Stimulated activated CD4-positive, alpha-beta T cell treated with anti-CD3 and anti-CD28 coated beads, TNF-alpha, amount 100 ng/mL, for 24 hours (primary cell): ENCODE results near the gene FCN2.

Experiments used
- DNase-seq, 3 experiments: peaks; one replicate each; pipeline ENCODE4 v3.0.0-alpha.2; 2020; ENCODE audit warnings: low read depth in 3 of 3

The FCN2 gene

DNA sequence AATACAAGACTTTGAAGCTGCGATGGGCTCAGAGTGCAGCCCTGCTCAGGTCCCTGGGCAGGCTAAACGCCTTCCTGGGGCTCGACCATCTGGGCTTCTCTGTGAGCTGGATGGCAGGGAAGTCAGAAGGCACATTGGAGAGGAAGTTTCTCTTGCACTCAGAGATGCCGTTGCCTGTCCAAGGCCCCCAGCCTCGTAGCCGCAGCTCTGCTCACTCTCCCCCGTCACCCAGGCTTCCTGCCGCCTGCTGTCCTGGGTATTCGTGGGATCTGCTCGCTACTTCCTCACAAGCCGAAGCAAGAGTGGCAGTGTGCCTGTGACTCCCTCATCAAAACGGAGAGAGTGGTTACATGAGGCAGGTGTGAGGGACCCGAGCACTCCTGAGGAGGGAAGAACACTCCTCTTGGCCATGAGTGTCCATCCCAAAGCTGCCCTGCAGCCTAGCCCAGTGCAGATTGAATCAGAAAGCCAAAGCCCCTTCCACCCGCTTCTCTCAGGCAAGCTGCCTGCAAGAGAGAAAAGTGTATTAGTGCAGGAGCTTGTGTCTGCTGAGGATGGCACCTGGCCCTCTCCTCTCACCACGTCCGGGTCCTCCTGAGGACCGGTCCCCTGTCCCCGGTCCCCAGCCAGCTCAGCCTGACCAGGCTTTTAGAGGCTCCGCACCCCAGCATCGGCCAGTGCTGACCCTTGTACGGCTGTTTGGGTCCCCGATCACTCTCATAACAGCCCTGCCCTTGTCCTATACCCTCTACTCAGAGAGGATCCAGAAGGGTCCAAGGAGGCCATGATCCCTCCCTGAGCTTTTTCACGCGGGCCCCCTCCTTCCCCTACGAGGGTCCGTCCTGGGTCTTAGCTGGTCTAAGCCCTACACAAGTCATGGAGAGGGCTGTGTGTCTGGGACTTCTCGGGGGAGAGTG lies 7.3 kb downstream of the FCN2 start:
- no peak for DNase-seq

DNA sequence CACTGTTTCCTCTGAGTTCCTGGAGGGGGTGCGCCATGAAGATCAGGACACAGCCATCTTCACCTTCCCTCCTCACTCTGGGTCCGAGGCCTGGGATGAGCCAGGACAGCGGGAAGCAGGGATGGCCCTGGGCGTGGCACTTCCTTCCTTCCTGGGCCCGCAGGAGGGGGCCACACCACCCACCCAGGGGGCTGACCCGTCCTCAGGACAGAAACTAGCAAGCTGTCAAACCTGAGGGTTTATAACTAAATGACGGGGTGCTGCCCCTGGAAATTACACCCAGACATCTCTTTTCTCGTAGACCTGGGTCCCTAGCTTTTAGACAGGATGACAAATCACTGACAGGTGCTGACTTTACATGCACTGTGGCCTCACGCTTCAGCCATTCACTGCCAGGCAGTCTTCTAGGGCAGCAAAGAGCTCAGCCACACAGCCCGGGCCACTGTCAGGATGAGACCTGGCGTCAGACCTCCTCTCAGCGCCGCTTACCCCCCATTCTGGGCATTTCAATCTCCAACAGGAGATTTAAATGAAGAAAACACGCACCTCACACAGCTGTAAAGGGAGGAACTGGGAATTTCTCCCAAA lies 8.1 kb downstream of the FCN2 start:
- DNase-seq: no peak

DNA sequence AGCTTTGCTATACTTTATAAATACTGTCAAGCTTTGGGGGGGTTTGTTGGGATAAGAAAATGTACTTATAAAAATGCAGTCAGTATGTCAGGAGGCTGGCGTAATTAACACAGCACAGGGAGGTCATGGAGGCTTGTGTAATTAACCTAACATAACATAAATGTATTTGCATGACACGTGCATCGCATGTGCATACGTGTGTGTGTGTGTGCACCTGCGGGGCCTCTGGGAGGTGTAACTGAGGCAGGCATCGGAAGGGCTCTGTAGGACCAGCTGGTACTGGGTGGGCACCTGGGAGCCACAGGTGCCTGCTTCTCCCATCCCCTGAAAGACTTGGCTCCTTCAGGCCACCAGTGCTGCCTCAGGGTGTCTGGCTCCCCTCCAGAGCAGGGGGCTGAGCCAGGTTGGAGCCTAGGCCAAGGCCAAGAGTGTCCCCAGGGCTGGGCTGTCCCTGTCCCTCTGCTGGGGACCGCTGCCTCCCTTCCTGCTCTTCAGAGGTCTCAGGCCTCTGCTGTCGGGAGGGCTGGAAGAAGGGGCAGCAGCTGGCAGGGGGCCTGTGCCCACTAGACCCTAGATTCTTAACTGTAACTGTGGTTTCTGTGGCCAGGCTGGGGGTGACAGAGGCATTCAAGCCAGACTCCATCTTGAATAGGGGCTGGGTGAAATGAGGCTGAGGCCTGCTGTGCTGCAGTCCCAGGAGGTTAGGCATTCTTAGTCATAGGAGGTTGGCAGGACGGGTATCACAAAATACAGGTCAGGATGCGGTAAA lies 9.0 kb downstream of the FCN2 start:
- no peak for DNase-seq

DNA sequence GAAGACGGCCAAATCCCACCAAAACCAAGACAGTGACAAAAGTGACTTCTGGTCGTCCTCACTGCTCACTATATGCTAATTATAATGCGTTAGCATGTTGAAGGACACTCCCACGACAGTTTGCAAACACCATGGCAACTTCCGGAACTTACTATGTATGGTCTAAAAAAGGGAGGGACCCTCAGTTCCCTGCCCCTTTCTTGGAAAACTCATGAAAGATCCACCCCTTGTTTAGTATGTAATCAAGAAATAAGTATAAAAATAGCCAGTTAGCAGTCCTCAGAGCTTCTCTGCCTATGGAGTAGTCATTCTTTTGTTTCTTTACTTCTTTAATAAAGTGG lies 9.5 kb downstream of the FCN2 start:
- no peak for DNase-seq

DNA sequence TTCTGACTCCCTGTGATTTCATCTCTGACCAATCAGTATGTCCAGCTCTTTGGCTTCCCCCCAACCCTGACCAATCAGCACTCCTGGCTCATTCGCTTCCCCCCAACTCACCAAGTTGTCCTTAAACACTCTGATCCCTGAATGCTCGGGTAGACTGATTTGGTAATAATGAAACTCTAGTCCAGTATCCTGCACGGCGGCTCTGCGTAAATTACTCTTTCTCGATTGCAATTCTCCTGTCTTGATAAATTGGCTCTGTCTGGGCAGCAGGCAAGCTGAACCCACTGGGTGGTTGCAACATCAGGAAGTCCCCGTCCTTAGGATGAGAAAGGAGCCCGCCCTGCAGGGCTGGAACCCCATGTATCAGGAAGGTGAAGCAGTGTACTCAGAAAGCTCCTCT lies 10.4 kb downstream of the FCN2 start:
- DNase-seq: no peak

DNA sequence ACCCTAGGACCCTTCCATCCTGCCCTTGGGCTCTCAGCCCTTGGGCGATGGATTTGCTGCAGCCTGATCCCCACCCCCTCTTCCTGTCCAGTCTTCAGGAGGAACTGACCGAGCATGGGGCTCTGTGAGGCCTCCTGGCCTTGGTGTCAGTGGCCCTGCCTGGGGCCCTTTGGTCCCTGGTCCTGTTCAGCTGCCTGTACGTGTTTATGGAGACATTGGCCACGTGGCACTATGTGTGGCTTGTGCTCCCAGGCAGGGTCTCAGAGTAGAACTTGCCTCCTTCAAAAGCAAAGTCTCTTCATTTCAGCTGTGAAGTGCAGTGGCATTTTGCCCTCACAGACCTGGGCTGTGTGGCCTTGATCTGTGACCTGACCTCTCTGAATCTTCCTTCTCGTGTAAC lies 11.1 kb downstream of the FCN2 start:
- DNase-seq: no peak

DNA sequence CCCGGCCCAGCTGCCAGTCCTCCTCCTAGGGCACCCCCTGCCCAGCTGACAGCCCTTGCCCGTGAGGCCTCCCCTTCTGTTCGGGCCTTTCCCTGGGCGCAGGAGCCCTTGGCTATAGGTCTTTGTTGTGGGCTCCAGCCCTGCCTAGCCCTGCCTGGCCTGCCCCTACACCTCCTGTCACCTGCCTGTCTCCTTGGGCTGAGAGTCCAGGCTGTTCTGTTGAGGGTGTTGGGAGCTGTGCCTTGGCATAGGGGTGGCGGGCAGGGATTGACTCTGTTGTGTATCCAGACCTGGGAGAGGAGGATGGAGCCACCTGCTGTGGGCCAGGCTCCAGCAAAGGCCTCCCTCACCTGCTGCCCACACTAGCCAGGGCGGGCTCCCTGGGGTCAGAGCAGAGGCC lies 11.6 kb downstream of the FCN2 start:
- DNase-seq: no peak

DNA sequence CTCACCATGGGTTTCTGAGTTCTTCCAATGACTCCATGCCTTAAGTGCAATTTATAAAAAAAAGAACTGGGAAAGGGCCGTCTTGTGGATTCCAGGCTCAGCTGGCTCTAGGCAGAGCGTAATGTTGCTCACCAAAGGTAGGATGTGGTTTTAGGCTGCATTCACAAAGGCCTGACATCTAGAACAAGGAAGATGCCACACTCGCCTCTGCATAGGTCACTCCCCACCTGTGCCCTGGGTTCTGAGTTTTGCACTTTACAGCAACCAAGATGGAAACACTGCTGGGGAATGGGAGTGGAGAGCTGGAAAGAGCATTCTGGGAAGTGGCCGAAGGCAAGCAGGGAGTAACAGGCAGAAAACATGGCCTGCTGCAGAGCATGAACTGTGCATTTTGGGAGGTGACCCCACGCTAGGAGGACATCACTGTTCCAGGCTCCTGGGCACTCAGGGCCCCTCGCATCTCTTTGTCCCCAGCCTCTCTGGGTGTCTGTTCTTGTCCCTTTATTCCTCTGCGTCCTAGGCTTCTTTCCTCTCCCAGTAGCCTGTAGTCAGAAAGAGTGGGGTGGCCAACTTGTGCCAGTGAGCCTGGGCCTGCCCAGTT lies 12.3 kb downstream of the FCN2 start:
- DNase-seq: no peak

DNA sequence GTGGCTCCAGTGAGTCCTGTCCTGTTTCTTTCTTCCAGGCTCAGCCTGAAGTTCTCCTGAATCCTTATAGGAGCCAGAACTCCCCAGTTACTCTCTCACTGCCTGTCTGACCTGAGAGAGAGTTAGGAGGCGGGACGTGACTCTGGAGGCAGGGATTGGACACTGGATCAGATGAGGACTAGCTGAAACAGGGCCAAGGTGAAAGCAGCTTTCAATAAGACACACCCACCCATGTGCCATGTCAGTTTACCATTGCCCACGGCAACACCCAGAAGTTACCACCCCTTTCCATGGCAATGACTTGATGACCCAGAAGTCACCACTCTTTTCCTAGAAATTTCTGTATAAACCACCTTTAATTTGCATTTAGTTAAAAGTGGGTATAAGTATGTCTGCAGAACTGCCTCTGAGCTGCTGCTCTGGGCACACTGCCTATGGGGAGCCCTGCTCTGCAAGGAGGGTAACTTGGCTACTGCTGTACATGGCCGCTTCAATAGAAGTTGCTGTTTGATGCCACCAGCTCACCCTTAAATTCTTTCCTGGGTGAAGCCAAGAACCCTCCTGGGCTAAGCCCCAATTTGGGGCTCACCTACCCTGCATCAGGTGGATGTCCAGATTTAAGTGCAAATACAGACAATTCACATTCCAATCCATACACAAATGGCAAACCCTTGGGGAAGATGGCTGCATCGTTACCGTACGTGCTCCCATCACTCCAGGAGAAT lies 13.7 kb downstream of the FCN2 start:
- no peak for DNase-seq

DNA sequence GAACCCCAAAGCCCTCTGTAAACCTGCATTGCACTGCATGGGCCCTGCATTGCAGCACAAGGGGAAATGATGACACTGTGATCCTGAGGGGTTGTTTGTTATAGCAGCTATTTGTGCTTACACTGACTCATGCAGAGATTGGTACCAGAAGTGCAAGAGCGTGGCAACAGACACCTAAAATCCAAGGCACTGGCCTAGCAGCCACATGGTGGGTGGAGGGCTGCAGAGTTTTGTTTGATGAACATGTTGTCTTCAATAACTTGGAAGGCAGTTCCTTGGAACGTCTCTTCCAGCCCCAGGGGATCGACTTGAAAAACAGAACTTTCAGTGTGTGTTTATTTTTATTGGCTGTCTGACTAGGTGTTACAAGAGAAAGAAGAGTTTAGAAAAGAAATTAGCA lies 14.5 kb downstream of the FCN2 start:
- DNase-seq: no peak

DNA sequence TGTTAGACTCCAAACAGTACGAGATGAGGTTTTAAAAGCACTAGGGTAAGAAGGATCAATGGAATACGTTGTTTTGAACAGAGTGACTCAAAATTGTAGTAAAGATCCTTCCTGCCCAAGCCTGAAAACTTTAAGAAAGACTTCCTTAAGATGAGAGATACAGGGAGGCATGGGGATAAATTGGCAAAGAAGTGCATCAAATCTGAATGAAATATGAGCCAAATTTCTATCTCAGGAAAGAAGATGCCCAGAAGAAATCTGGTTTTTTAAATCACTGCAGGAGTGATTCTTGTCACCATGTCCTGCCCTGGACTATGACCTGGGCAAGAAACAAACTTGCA lies 14.9 kb downstream of the FCN2 start:
- DNase-seq: no peak

DNA sequence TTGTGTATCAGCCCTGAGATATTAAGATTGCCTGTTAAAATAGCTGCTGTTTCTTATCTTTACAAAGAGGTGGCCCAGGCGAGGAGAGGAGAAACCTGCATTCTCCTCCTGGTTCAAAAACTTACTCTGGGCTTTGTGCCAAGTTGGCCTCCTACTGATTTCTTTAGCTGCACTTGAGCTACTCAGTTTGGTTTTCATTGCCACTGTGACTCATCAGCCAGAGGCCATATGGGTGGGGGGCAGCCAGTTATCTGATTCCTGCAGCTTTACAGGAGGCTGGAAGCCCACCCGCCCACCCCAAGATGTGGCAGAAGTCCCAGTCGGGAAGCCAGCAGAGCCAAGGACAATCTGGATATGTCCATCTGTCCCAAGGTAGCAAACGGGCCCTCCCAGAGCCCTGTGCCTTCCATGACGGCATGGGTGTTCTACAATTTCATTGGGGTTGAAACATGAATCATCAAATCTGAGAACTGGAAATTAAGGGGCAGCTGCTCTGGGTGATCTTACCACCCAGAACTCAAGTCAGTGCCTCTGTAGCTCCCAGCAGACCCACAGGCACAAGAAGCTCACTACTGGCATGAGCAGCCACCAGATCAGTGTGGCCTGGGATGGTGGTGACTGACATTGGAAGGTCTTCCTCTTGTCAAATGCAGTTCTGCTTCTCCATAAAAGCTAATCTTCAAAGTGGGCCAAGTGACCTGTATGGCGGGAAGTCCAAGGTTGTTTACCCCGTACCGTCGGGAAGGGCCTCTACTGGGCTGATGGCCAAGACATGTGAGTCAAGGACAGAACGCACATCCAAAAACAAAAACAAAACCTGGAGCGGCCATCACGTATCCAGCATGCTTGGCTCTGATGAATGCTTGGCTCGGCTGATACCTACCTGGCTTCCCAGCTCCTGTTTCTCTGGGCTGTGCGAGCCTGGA lies 15.6 kb downstream of the FCN2 start:
- no peak for DNase-seq

DNA sequence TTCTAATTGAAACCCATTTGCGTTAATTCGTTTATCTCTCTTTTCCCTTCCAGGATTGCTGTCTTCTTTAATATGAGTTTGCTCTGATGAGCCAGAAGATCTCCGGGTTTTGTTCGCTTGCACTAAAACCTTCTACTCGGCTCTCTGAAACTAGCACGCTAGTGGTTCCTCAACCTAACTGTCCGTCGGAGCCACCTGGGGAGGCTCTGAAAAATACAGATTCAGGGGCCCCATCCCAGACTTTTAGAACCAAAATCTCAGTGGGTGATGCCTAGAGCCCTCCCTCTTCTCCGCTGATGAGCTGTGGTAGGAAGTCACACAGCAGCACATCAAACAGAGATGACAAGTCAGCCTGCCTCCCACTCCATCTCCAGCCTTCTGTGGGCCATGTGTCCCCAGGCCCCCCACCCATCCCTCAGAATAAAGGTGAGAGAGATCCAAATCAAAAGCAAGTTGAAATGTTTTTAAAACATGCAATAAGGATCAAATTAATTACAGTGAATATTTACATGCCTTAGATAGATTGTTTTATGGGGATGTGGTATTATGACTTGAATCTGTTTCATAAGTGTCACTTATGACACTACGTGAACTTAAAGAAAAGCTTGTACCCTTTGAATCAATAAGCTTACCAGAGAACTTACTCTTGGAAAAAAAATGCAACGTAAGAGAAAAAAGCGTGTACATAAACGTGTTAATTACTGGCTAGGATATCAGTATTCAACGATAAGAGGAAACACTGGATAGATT lies 16.4 kb downstream of the FCN2 start:
- DNase-seq: no peak

DNA sequence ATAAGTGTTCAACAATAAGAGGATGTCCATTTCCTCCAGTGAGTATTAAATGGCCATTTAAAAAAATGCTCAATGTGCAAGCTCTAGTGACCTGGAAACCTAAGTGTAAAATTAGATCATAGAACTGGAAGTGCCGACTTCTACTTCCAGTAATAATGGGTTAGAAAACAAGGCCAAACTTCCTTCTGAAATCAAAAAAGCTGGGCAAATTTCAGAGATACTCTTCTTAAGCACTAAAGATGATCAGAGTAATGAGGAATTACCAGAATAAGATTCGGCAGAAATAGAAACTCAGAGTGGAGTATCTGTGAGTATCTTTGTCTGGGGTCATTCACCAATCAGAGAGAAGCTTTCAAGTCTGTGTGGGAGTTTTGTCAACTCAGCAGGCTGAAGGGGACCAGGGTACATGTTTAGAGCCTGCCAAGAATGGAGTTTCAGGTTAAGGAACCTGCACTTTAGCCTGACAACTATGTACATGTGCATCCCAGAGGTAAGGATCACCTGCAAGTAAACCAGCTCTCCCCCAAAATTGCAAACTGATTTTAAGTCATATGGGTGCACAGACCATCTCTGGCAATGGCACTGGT lies 17.1 kb downstream of the FCN2 start:
- no peak for DNase-seq

DNA sequence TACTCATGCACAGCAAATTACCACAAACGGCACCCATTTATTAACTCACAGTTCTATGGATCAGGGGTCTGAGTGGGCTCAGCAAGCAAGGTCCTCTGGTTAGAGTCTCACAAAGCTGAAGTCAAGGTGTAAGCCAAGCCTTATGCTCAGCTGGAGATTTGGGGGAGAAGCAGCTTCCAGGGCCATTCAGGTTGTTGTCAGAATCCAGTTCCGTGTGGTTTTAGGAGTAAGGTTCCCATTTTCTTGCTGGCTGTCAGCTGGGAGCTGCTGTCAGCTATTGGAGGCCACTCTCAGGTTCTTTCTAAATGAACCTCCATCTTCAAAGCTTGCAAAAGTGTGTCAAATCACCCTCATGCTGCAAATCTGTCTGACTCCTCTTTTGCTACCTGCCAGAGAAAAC lies 17.7 kb downstream of the FCN2 start:
- DNase-seq: no peak

DNA sequence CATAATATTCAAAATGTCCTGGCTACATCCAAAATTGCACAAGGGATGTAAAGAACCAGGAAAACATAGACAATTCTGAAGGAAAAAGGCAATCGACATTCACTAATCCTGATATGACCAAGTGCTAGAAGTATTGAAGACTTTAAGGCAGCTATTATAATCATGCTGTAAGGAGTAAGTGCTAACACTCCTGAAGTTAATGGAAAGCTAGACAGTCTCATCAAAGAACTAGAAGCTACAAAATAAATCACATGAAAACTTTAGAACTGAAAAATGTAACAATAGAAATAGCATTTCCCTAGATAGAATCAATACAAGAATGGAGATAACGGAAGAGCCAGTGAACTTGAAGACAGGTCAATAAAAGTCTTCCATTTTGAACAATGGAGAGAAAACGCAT lies 18.6 kb downstream of the FCN2 start:
- DNase-seq: no peak

DNA sequence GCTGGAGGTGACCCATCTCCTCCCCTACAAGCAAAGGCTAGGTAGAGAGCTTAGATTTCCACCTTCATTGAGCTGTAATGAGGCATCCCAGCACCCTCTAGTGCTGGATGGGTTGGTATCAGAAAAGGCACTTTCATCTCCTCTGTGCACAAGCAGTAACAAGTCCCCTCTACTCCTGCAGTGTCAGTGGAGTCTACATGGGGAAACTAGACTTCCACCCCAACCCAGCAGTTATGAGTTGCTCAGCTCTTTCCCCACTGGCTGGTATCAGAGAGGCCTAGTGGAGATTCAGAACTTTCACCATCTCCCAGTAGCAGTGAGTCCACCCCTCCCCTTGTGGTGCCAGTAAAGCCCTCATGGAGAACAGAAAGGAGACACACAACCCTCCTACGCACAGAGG lies 19.2 kb downstream of the FCN2 start:
- no peak for DNase-seq

DNA sequence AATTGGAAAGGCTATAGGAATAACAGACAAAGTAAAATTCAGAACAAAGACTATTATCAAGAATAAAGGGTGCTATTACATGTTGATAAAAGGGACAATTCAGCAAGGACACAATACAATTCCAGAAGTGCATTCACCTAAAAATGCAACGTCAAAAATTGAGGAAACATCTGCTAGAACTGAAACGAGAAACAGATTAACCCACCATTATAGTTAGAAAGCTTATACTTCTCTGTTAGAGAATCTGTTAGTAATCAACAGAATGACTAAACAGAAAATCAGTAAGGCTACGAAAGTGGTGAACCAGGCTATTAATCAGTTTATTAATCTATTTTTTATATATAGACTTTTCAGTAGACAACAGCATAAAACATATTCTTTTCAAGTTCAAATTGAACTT lies 22.3 kb downstream of the FCN2 start:
- DNase-seq: no peak

DNA sequence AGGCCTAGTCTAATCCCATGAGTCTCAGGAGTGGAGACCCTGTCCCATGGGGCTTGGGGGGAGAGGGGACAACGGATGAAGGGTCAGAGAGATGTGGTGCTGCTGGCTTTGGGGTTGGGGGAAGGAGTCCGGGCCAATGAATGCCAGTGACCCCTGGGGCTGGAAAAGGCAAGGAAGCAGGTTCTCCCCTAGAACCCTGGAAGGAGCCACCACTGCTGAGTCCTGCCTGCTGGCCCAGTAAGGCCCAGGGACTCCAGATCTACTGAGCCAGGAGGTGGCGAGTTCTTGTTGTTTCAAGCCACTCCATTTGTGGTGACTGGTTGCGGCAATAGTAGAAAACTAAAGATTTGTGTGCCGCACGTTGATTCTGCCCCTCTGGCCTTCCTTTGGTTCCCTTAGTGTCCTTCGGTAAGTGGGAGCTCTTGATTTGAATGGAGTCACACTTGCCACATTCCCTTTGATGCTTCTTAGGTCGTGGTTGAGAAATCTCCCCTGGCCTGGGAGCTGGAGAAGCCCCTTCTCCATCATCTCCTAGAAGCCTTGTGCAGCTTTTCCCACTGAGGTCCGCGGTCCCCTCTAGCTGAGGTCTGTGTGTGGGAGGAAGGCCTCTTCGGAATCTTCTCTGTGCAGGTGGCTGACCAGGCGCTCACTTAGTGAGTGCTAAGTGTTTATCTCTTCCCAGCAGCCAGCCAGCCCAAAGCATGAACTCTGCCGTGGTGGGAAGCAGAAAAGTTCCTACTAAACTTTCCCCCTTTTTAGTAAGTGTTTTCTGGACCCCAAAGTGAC lies 28.1 kb downstream of the FCN2 start:
- no peak for DNase-seq
